GM18517 (cell line): ENCODE measurements around the gene PILRB.
"Not testable (repeated sequence)": the region's sequence is repeated elsewhere in the genome, so short reads cannot be mapped to it uniquely, and the experiment has no call there.

Source experiments
- ATAC-seq: cut with Tn5 transposase; IDR thresholded peaks from one replicate; pipeline ENCODE4 v1.9.1; 2021; ENCODE audit warnings: mild to moderate bottlenecking, moderate library complexity; ENCODE audit not compliant: unreplicated experiment

Gene PILRB

DNA sequence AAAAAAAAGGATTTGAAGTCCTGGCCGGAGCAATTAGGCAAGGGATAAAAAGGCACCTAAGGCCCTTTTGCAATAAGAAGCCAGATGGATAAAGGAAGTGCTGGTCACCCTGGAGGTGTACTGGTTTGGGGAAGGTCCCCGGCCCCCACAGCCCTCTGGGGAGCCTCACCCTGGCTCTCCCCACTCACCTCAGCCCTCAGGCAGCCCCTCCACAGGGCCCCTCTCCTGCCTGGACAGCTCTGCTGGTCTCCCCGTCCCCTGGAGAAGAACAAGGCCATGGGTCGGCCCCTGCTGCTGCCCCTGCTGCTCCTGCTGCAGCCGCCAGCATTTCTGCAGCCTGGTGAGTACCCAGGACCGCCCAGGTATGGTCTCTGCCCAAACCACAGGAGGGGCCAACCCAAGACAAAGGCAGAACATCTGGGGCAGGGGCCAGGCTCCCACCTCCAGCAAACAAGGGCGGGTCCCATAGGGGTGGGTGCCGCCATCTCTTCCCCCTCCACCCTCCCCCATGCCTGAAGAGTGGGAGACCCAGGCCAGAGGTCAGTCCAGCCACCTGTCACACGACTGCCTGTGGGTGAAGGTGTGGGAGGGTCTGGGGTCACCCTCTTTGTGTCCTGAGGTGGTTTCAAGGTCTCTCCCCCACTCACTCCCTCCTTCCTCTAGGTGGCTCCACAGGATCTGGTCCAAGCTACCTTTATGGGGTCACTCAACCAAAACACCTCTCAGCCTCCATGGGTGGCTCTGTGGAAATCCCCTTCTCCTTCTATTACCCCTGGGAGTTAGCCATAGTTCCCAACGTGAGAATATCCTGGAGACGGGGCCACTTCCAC, at the start of gene PILRB:
PILRB (plus strand) TSS at position 91 of the 830 bp plus-strand sequence; CDS start at position 277, 186 bp downstream.
- ATAC-seq, result no peak

DNA sequence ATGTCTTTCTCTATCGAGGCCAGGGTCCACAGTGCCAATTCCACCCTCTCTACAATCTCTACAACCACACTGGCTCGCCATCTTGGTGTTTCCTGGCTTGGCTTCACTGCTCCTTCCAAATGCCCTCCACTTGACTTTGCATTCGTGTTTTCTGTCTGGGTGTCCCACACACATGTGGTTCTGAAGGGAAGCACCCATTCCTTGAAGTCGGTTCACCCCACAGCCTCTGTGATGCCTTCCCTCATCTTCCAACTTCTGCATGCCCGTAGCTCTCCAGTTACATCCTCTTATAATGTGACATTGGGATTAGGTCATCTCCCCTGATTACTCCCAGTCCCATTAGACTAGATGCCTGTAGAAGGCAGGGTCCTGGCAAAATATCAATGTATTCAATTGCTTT, 39.6 kb upstream of the PILRB start:
- not testable (repeated sequence) for ATAC-seq

DNA sequence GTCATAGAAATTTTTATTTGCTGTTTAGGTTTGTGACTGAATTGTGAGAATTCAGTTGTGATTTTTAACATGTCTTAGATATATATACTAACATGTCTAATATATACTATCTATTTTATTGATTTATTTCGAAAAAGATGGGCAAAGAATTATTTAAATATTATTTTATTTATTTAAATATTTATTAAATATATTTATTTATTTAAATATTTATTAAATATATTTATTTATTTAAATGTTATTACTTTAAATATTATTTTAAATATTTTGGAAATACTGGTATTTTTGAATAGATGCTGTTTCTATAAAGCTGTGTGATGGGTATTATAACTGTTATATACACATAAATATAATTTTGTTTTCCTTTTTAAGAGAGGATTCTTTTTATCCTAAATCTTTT, 36.3 kb upstream of the PILRB start:
- not testable (repeated sequence) for ATAC-seq

DNA sequence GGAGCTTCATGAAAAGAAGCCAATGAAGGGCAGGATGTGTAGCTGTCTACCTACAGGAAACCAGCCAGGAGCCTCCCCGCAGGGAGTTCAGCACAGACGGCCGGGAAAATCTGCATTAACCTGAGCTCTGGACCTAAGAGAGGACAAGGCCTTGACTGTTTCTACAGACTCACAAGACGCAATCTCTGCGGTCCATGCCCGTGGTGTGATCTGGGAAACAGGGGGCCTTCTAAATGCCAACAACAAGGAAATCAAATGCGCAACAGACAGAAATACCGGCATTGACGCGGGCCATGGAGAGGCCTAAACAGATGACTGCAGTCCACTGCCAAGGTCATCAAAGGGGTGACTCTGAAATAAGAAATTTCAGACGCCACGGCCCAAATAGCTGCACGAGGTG, 33.7 kb upstream of the PILRB start:
- ATAC-seq, result not testable (repeated sequence)

DNA sequence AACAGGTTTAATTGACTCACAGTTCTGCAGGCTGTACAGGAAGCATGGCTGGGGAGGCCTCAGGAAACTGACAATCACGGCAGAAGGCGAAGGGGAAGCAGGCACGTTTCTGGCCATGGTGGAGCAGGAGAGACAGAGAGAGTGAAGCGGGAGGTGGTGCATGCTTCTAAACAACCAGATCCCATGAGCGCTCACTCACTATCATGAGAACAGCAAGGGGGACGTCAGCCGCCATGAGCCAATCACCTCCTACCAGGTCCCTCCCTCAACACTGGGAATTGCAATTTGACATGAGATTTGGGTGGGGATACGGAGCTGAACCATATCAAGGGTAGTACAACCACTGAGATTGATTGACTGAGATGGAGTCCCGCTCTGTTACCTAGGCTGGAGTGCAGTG, 32.2 kb upstream of the PILRB start:
- ATAC-seq, result not testable (repeated sequence)

DNA sequence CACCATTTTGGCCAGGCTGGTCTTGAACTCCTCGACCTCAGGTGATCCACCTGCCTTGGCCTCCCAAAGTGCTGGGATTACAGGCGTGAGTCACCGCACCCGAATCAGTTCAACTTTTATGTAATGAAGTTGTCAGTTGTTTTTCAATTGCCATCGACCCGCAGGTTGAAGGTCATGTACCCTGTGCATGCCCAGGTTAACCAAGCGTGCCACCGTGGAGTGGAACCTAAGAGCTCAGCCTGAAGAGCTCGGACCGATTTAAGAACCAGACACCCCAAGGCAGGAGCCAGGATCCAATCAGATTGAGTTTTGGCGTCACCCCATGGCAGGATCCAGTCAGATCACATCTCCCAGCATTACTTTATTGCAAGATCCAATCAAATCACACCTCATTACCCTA, 31.0 kb upstream of the PILRB start:
- ATAC-seq, result not testable (repeated sequence)

DNA sequence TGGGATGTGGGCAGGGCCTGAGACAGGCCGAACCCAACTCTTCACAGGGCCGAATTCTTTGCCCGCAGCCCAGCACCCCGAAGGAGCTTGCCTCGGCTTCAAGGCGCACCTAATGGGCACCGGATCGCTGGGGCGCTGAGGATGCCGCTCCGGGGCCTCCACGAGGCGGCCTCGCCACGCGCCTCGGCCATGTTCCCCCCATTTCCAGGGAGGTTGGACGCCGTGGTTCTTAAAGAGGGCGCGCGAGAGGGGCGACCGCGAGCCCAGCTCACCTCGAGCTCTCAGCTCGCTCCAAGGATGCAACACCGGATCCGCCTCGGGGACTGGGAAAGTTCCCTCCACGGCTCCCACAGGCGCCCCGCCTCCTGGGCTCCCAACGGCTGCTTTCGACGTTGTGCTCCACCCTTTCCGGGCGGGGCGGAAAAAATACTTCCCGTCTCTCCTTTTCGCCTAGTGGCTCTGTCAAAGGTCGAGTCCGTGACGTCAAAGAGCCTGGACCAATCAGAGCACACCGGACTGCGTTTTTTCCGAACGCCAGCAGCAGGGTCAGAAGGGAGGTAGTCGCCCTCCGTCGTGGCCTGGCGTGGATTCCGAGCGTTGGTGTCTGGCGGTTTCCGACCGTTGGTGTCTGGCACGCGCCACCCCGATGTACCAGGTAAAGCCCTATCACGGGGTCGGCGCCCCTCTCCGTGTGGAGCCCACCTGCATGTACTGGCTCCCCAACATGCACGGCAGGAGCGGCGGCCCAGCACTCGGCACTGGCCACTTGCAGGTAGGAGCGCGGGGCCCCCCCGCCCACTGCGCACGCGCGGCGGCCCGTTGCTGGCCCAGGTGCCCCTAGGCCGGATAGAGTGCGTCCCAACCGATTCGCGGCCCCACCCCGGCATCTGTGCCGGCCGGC, 22.1 kb upstream of the PILRB start:
- peak; percentile 97 for ATAC-seq

DNA sequence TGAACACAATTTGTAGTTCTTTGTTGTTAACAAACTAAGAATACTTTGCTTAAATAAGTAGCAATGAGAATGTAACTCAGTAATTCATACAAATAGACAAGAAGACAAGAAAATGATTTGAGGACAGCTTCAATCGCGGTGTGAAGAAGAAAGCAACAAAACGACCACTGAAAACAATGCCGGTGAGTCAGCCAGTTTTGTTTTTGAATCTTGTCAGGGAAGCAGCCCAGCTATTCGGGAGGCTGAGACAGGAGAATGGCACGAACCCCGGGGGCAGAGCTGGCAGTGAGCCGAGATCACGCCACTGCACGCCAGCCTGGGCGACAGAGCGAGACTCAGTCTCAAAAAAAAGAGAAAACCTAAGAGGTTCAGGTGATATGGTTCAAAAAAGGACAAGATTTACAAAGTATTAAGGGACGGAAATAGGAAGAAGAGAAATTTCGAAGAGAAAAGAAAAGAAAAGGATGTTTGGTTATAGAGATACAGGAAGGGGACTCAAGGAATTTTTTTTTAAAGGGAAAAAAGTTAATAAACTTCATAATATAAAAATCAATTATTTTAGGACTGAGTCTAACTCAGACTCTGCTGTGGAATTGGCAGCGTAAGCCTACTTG, 19.7 kb upstream of the PILRB start:
- ATAC-seq, result not testable (repeated sequence)

DNA sequence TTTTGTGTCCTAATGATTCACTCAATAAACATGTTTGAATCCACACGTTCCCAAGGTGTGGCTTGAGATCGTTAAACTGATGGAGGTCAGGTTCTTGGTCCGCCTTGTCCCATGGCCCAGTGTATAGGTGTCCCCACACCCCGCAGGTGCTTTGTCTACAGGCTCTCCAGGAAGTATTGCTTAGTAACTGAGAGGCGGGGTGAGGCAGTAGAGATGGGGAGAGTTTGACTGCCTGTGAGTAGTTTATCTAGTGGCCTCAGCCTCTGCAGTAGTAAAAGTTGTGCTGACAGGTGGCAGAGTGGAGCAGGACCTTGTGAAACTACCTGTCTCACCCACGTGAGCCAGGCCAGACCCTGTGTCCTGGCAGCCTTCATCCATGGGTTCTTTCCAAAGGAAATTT, 16.6 kb upstream of the PILRB start:
- not testable (repeated sequence) for ATAC-seq

DNA sequence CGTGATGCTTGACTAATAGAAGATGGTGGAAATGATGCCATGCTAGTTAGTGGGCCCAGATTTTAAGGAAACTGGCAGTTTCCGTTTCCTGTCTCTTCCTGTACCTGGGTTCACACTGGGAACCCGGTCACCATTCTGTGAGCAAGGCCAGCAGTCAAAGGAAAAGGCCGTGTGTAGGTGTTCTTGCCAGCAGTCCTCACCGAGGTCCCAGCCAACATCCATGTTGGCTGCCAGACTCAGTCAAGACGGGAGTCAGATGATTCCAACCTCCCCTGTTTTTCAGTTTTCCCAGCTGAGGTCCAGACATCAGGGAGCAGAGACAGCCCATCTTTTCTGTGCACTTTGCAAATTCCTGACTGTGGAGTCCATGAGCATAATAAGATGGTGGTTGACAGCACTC, 15.2 kb upstream of the PILRB start:
- ATAC-seq, result no peak

DNA sequence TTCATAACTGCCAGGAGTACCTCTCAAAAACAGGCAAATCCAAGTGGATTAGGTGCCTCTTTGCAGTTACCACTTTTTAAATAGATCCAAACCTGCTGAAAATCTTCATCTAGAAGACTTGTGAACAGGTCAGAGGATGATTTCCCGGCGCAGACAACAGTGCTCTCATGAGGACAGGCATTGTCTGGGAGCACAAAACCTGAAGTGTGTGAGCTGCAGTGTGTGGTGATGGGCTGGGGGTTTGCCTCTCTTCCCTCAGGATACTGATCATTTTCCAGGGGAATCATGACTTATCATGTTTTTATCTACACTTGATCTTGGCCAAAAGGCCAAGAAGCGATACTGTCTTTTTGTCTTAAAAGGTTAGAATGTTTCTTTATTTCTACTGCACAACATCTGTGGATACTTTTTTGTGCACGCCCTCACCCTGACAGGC, 13.8 kb upstream of the PILRB start:
- not testable (repeated sequence) for ATAC-seq

DNA sequence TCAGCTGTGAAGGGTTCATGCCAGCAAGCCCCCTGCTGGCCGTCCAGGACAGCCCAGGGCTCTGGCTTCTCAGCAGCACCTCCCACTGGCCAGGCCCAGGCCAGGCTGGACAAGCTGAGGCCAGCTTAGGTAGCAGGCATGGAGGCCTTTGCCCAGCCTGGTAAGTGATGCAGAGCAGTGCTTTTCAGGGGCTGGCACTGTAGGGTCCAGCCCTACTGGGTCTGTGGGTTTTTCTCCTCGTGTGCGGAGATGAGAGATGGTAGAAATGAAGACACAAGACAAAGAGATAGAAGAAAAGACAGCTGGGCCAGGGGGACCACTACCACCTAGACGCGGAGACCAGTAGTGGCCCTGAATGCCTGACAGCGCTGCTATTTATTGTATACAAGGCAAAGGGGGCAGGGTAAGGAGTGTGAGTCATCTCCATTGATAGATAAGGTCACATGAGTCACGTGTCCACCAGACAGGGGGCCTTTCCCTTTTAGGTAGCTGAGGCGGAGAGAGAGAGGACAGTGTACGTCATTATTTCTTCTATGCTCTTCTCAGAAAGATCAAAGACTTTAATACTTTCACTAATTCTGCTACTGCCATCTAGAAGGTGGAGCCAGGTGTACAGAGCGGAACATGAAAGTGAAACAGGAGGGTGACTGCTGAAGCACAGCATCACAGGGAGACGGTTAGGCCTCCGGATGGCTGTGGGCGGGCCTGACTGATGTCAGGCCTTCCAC, 13.2 kb upstream of the PILRB start:
- peak; percentile 56 for ATAC-seq

DNA sequence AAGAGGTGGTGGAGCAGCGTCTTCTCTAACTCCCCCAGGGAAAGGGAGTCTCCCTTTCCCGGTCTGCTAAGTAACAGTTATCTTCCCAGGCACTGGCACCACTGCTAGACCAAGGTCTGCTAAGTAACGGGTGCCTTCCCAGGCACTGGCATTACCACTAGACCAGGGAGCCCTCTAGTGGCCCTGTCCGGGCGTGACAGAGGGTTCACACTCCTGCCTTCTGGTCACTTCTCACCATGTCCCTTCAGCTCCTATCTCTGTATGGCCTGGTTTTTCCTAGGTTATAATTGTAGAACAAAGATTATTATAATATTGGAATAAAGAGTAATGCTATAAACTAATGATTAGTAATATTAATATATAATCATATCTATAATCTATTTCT, 12.6 kb upstream of the PILRB start:
- peak; percentile 32 for ATAC-seq

DNA sequence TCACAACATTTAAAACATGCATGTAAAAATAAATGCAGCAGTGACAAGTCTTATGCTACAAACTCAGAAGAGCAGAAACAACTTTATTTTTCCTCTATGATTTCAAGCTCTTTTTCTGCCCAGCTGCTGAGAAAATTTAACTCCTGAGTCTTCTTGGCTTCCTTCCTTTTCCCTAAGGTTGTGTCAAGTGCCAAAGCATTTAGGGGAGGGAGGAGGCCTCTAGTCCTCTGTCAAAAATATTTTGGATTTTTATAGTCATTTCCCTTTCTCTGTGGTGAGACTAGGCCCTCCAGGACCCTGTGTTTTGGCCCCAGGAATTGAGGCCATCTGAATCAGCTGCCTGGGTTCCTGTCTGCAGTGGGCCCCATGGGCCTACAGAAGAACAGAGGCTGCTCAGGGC, 11.0 kb upstream of the PILRB start:
- no peak for ATAC-seq

DNA sequence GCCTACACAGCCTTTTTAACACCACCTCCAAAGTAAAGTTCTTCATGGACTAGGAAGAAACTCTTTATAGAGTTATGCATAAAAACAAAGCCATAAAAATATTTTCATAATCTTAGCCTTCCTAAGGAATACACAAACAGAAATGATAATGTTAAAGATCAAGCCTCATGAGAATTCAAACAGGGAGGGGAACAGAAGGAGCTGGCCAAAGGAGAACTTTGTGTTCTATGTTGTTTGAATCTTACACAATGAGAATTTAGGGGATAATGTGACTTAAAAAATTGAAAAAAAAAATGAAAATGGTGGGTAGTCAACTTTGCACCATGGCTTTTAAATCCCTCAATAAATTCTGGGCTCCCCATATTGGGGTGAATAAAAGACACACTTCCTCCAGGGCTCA, 9.1 kb upstream of the PILRB start:
- ATAC-seq, result no peak

DNA sequence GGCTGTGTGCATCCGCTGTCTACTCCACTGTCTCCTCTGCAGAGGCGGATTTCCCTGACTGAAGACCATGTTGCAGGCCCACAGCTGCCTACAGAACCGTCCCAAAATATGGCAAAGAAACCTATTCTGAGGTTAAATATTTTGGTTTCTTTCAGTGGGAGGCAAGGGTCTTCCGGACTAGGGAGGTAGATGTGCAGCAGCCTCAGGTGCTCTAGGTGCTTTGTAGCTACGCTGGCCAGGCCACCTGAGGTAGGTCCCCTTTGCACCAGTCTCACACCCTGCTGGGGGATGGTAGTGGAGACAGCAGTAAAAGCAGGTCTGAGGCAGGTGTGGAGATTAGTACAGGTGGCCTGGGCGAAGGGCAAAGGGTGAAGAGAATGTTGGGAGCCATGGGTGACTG, 8.2 kb upstream of the PILRB start:
- ATAC-seq, result no peak

DNA sequence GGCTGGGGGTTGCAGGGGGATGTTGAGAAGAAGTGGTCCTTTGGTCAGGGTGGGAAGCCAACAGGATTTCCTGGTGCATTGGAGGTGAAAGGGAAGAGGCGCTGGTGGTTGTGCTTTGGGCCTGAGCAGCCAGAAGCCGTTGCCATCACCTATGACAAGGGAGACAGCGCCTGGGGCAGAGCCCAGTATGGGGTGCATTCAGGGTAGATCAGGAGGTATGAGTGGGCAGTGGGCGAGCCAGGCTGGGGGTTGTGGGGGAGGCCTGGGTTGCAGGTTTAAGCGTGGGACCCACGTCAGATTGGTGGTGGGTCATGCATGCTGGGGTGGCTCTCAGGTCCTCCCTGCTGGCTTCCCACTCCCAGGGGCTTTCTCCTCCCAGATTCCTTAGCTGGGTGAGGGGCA, 6.3 kb upstream of the PILRB start:
- ATAC-seq, result no peak

DNA sequence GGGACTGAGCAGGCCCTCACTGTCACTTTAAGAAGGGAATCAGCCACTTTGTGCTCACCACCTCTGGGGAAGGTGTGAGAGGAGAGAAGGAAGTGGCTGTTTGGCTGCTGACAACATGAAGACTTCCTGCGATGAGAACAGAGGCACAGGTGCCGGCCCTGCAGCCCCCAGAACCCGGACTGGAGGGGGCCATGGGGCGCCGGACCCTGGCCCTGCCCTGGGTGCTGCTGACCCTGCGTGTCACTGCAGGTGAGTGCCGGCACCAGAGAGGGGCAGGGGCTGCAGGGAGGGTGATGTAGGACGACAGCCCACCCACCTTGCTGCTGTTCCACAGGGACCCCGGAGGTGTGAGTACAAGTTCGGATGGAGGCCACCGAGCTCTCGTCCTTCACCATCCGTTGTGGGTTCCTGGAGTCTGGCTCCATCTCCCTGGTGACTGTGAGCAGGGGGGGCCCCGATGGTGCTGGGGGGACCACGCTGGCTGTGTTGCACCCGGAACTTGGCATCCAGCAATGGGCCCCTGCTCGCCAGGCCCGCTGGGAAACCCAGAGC, 5.6 kb upstream of the PILRB start:
- ATAC-seq, result not testable (repeated sequence)

DNA sequence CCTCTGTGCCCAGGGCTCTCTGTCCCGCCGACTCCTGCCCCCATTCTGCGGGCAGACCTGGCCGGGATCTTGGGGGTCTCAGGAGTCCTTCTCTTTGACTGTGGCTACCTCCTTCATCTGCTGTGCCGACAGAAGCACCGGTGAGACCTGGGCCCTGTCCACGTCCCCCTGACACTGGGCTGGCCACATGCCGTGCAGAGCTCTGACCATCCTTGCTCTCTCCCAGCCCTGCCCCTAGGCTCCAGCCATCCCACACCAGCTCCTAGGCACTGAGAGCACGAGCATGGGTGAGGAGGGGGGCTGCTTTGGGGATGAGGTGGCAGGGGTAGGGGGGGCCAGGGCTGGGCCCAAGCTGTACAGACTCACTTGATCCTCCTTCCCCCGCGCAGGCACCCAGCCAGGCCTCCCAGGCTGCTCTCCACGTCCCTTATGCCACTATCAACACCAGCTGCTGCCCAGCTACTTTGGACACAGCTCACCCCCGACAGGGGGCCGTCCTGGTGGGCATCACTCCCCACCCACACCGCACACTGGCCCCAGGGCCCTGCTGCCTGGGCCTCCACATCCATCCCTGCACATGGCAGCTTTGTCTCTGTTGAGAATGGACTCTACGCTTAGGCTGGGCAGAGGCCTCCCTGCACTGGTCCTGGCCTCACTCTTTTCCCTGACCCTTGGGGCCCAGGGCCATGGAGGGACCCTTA, 4.8 kb upstream of the PILRB start:
- ATAC-seq, result no peak
